Activated CD4-positive, alpha-beta T cell treated with anti-CD3 and anti-CD28 coated beads for 48 hours (primary cell): ENCODE data around the gene LSMEM2.
"Not testable (repeated sequence)": the region's sequence is repeated elsewhere in the genome, so short reads cannot be mapped to it uniquely, and the experiment has no call there.

Source experiments
- DNase-seq: peaks from one replicate; pipeline ENCODE4 v3.0.0-alpha.2; 2020

Gene LSMEM2

GRCh38 chr3:50300681-50301254 is 21.9 kb downstream of the LSMEM2 start:
- no peak for DNase-seq

- DNase-seq = no peak
Measured at GRCh38 chr3:50302095-50303012, 23.5 kb downstream of the LSMEM2 start.

- no peak for DNase-seq
Measured at GRCh38 chr3:50303013-50303815, 24.3 kb downstream of the LSMEM2 start, which contains the start of gene HYAL1. TSS of gene HYAL1 (minus strand) at chr3:50303574. CDS start at chr3:50302956, 618 bp downstream.

- DNase-seq = no peak
Measured at GRCh38 chr3:50304601-50305000, 25.7 kb downstream of the LSMEM2 start.

GRCh38 chr3:50312041-50312440 is 33.2 kb downstream of the LSMEM2 start:
- DNase-seq = not testable (repeated sequence)

- no peak for DNase-seq
Measured at GRCh38 chr3:50314342-50314741, 35.5 kb downstream of the LSMEM2 start.

- DNase-seq = no peak
Measured at GRCh38 chr3:50314816-50315215, 35.9 kb downstream of the LSMEM2 start.

GRCh38 chr3:50316657-50317242 is 37.9 kb downstream of the LSMEM2 start:
- DNase-seq = peak; percentile 53

- DNase-seq = no peak
Measured at GRCh38 chr3:50317300-50317699, 38.4 kb downstream of the LSMEM2 start.

GRCh38 chr3:50318163-50318562 is 39.3 kb downstream of the LSMEM2 start:
- no peak for DNase-seq

GRCh38 chr3:50318615-50319014 is 39.7 kb downstream of the LSMEM2 start:
- no peak for DNase-seq

GRCh38 chr3:50319181-50319893 is 40.5 kb downstream of the LSMEM2 start:
- DNase-seq = no peak

GRCh38 chr3:50319894-50320625 is 41.2 kb downstream of the LSMEM2 start:
- DNase-seq = no peak

GRCh38 chr3:50320853-50321335 is 42.0 kb downstream of the LSMEM2 start:
- DNase-seq = peak; percentile 69

- DNase-seq = peak; percentile 87
Measured at GRCh38 chr3:50321336-50322114, 42.6 kb downstream of the LSMEM2 start.

- no peak for DNase-seq
Measured at GRCh38 chr3:50322115-50322385, 43.2 kb downstream of the LSMEM2 start.

- no peak for DNase-seq
Measured at GRCh38 chr3:50322386-50323091, 43.7 kb downstream of the LSMEM2 start, which contains the start of gene HYAL2. TSS of gene HYAL2 (minus strand) at chr3:50322745. CDS start at chr3:50320489, 2,256 bp downstream.

GRCh38 chr3:50323092-50323600 is 44.3 kb downstream of the LSMEM2 start:
- no peak for DNase-seq

GRCh38 chr3:50323614-50324199 is 44.8 kb downstream of the LSMEM2 start:
- no peak for DNase-seq
